ENCODE results near the gene LRRN2.
"Not testable (repeated sequence)": the region's sequence is repeated elsewhere in the genome, so short reads cannot be mapped to it uniquely, and the experiment has no call there.

LRRN2 gene

GRCh38 chr1:204685236-204686006 lies at the start of gene LRRN2:
Gene LRRN2 (minus strand): TSS chr1:204685738. CDS start chr1:204619992, 65,746 bp downstream.
- DNase-seq (ENCODE audit: low read depth in 1 of 2, low spot score in 1 of 2), result no peak

- DNase-seq (ENCODE audit: low read depth in 1 of 2, low spot score in 1 of 2), result no peak
These were observed 49.5 kb upstream of the LRRN2 start for GRCh38 chr1:204735042-204735441.

GRCh38 chr1:204733869-204734596 lies 48.5 kb upstream of the LRRN2 start:
- DNase-seq (ENCODE audit: low read depth in 1 of 2, low spot score in 1 of 2), result no peak

GRCh38 chr1:204733289-204733688 lies 47.8 kb upstream of the LRRN2 start:
- no peak for DNase-seq (ENCODE audit: low read depth in 1 of 2, low spot score in 1 of 2)

GRCh38 chr1:204731985-204732575 lies 46.5 kb upstream of the LRRN2 start:
- no peak for DNase-seq (ENCODE audit: low read depth in 1 of 2, low spot score in 1 of 2)

GRCh38 chr1:204731509-204731908 lies 46.0 kb upstream of the LRRN2 start:
- no peak for DNase-seq (ENCODE audit: low read depth in 1 of 2, low spot score in 1 of 2)

- DNase-seq (ENCODE audit: low read depth in 1 of 2, low spot score in 1 of 2), result no peak
These were observed 45.4 kb upstream of the LRRN2 start for GRCh38 chr1:204730826-204731459.

GRCh38 chr1:204729516-204729915 lies 44.0 kb upstream of the LRRN2 start:
- DNase-seq (ENCODE audit: low read depth in 1 of 2, low spot score in 1 of 2), result no peak

- DNase-seq (ENCODE audit: low read depth in 1 of 2, low spot score in 1 of 2), result no peak
These were observed 42.9 kb upstream of the LRRN2 start for GRCh38 chr1:204728456-204728855.

GRCh38 chr1:204728045-204728444 lies 42.5 kb upstream of the LRRN2 start:
- no peak for DNase-seq (ENCODE audit: low read depth in 1 of 2, low spot score in 1 of 2)

- DNase-seq (ENCODE audit: low read depth in 1 of 2, low spot score in 1 of 2), result not testable (repeated sequence)
These were observed 41.9 kb upstream of the LRRN2 start for GRCh38 chr1:204727438-204727837.

GRCh38 chr1:204726478-204726877 lies 40.9 kb upstream of the LRRN2 start:
- no peak for DNase-seq (ENCODE audit: low read depth in 1 of 2, low spot score in 1 of 2)

- no peak for DNase-seq (ENCODE audit: low read depth in 1 of 2, low spot score in 1 of 2)
These were observed 40.4 kb upstream of the LRRN2 start for GRCh38 chr1:204725821-204726448.

- DNase-seq (ENCODE audit: low read depth in 1 of 2, low spot score in 1 of 2), result no peak
These were observed 37.7 kb upstream of the LRRN2 start for GRCh38 chr1:204723131-204723787.

GRCh38 chr1:204721373-204722055 lies 36.0 kb upstream of the LRRN2 start:
- DNase-seq (ENCODE audit: low read depth in 1 of 2, low spot score in 1 of 2), result no peak

GRCh38 chr1:204716660-204717059 lies 31.1 kb upstream of the LRRN2 start:
- no peak for DNase-seq (ENCODE audit: low read depth in 1 of 2, low spot score in 1 of 2)

GRCh38 chr1:204714861-204715511 lies 29.4 kb upstream of the LRRN2 start:
- no peak for DNase-seq (ENCODE audit: low read depth in 1 of 2, low spot score in 1 of 2)

GRCh38 chr1:204714194-204714860 lies 28.8 kb upstream of the LRRN2 start:
- DNase-seq (ENCODE audit: low read depth in 1 of 2, low spot score in 1 of 2), result no peak

GRCh38 chr1:204713541-204713940 lies 28.0 kb upstream of the LRRN2 start:
- no peak for DNase-seq (ENCODE audit: low read depth in 1 of 2, low spot score in 1 of 2)

Measured in stimulated activated CD4-positive, alpha-beta T cell treated with anti-CD3 and anti-CD28 coated beads, Interleukin-15, amount 100 ng/mL, for 1 hour (primary cell).